ENCODE measurements around the gene EFR3B.
"Not testable (repeated sequence)": the region's sequence is repeated elsewhere in the genome, so short reads cannot be mapped to it uniquely, and the experiment has no call there.

EFR3B gene

DNA sequence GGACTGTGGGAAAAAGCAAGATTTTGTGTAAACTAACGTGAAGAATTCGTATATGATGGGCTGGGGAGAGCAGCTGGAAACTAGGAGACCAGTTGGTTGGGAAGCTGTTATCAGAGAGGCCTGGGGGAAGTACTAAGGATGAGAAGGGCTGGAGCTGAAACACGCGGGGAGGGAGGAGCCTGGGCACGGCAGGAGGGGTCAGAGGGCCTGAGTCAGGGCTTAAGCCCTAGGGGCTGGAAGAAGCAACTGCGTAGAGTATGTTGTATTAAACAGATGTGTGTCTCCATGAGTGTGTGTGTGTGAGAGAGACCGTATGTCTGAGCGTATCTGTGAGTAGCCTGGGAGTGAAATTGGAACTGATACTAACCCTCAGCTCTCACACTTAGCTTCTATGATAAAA is 118.1 kb downstream of the EFR3B start:
- DNase-seq, result no peak

- DNase-seq, result no peak
Measured at GRCh38 chr2:25160376-25160775, 118.5 kb downstream of the EFR3B start.

- DNase-seq, result peak; percentile 90
Measured at GRCh38 chr2:25161055-25161781, 119.3 kb downstream of the EFR3B start.

- not testable (repeated sequence) for DNase-seq
Measured at GRCh38 chr2:25162061-25162460, 120.2 kb downstream of the EFR3B start.

DNA sequence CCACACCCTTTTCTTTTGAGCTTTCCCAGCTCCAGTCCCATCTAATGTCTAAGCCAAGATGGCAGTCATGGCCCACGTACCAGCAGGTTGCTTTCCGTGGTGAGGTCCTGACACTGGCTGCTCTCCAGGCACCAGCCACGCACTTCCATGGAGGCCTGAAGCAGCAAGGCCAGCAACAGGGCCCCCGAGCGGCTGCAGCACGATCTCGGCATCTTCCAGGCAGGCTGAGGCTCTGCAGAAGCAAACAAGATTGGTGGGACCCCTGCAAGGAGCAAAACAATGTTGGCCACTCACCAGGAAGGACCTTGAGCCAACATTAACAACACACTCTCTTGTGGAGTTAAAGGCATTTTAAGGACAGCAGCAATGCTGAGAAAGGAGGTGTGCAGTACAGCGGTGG is 122.7 kb downstream of the EFR3B start:
- no peak for DNase-seq

DNA sequence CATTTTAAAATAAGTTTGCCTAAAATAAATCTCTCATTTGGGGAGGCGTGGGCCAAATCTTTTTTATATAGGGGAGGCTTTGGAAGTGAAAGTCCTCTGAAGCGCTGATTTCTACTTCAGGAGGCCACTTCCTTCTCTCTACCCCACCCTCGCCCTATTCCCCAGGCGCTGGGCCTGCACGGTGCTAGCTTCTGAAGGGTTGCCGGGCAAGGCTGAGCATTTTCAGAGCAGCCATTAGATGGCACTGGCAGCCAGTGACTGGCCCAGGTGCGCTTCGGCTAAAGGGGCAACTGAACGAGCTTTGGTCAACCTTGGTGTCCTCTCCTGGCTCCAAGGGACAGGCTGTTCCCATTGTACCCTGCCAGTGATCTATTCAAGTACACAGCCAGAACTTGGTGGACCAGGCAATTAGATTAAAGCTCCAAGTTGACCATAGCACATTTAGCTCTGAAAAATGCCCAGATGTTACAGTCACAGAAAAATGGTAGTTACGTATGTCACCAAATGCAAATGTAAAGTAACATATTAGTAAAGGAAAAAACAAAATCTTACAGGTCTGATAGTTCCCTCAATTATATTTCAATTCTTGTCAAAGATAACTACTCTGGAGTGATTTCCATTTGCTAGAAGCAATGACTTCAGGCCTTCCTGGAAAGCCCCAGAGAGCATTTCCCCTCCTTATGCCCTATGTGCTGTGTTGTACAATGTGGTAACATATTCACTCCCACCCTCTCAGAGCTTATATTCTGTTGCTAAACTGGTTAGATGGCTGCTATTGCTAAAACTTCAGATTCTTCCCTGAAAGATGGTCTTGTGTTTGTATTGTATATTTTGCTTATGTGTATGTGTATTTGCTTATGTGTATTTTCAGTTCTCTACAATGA is 124.4 kb downstream of the EFR3B start:
- peak; percentile 71 for DNase-seq

GRCh38 chr2:25168256-25169072 is 126.6 kb downstream of the EFR3B start, which contains the start of gene POMC:
Gene POMC (minus strand): TSS chr2:25168580. CDS start chr2:25164772, 3,808 bp downstream.
- peak; percentile 69 for DNase-seq

DNA sequence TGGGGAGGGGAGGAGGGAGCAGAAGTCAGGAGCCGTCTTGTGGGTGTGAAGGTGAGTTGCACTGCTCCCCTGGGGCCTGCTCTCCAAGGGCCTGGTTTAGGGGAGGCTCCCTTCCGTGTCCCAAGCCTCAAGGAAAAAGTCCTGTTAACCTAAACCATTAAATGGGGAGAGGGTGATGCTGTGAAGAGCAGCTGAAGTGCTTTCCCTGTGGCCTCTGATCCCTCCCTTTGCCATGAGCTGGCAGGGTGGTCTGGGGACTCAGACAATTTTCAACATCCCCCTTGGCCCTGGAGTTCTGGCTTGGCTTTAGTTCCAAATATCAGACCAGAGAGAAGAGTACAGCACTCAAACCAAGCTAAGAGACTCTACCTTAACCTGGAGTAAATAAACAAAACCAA is 127.2 kb downstream of the EFR3B start:
- no peak for DNase-seq

DNA sequence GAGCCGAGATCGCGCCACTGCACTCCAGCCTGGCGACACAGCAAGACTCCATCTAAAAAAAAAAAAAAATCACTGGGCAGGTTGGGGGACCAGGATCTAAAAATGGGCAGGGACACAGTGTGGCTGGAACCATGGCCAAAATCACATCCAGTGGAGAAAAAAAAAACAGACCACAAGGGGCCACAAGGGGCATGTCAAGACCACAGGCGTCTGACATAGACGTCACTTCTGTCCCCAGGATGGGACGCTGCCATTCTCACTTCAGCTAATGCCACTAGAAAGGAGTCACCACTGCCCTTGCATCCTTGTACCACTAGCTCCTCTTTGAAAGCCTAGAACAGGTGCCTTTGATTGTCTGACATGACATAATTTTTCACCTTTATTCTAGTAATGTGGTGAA is 129.0 kb downstream of the EFR3B start:
- no peak for DNase-seq

GRCh38 chr2:25173719-25174118 is 131.8 kb downstream of the EFR3B start:
- DNase-seq, result no peak

- DNase-seq, result no peak
Measured at GRCh38 chr2:25174192-25174861, 132.5 kb downstream of the EFR3B start.

DNA sequence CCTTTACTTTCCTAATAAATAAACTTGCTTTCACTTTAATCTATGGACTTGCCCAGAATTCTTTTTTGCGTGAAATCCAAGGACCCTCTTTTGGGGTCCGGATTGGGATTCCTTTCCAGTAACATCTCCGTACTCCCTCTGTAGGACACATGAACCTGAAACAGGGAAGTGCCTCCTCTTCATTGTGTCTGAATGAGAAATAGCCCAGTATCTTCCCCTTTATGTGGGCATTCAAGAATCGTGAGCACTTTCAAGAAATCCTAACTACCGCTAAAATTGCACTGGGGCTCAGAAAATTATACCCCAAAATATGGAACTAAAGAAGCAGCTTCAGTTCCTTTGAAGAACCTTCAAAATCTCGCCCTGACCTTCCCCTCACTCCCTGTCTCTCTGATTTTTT is 134.3 kb downstream of the EFR3B start:
- no peak for DNase-seq

- DNase-seq, result no peak
Measured at GRCh38 chr2:25176541-25177181, 134.8 kb downstream of the EFR3B start.

DNA sequence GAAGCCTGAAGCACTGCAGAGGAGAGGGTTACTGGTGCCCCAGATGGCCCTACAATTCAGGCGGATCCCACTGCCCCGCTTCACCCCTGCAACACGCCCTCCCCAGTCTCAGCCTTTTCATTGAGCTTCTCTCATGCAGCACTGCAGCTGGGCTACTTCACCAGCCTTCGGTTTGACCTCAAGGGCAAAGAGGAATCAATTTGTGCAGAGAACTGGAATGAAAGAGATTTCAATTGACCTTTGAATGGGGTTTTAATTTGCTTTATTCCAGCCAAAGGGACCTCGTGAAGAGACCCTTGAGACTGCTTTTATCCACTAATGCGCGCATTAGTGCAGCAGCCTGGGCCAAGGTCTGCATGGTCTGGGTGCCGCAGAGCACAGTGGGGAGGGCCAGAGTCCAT is 135.3 kb downstream of the EFR3B start:
- no peak for DNase-seq

- DNase-seq, result no peak
Measured at GRCh38 chr2:25178976-25179375, 137.1 kb downstream of the EFR3B start.

DNA sequence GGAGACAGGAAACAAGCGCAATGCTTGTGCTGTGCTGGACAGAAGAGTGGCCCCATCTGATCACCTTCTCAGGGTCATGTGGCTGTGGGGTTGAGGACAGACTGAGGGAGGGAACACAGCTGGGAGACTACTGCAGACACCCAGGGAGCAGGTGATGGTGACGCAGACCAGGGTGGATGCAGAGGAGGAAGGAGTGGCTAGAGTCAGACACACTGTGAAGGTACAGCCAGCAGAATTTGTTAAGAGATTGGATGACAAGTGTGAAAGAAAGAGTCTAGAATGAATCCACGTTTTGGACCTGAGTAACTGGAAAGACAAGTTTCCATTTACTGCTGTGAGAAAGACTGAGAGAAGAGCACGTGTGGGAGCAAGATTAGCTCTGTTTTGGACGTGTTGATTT is 142.4 kb downstream of the EFR3B start:
- DNase-seq, result no peak

- DNase-seq, result no peak
Measured at GRCh38 chr2:25187729-25188350, 146.0 kb downstream of the EFR3B start.

- DNase-seq, result no peak
Measured at GRCh38 chr2:25188405-25188804, 146.5 kb downstream of the EFR3B start.

DNA sequence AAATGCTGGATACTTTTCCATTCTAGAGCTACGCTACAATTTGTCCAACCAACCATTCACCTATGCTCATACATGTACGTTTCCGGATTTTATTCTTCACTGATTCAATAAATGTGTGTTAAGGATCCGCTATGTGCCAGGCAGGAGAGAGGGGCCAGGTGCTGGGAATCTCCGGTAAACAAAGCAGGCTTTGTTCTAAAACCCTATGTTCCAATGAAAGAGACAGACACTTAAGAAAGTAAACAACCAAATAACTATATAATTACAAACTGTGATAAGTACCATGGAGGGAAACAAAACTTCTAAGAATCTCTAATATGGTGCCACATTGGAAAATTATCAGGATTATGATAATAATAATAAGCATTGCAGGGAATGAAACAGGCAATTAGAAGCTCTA is 148.7 kb downstream of the EFR3B start:
- DNase-seq, result peak; percentile 21

- DNase-seq, result no peak
Measured at GRCh38 chr2:25194576-25195122, 152.8 kb downstream of the EFR3B start.
